ENCODE measurements around the gene PSME1. TPM values are rescaled to one million over a fixed set of nuclear protein-coding genes. Genes with fewer than 3 reads are reported as not detected.

PSME1 gene
- total and polyA plus RNA-seq, 2 of the 13 experiments (the other 11 are each of a cell fraction or from before 2014, with no cell fraction given): 159 to 608 TPM

- peak; percentile 16; the same call in 1 of the 2 replicates for TF ChIP-seq ZNF318 (CRISPR knock-in tag; IDR thresholded peaks at IDR 0.05)
- TF ChIP-seq USF2 (IDR thresholded peaks at IDR 0.05; ENCODE audit: low read depth, low read length): no peak
- TF ChIP-seq USF2 (CRISPR knock-in tag; IDR thresholded peaks at IDR 0.05; ENCODE audit: borderline replicate concordance): no peak
- peak; percentile 89 for TF ChIP-seq ZNF407 (CRISPR knock-in tag; IDR thresholded peaks at IDR 0.05; ENCODE audit: not compliant biosample characterization)
- peak; percentile 61; the same call in 1 of the 2 replicates for TF ChIP-seq MLX (CRISPR knock-in tag; IDR thresholded peaks at IDR 0.05)
- TF ChIP-seq HCFC1 (IDR thresholded peaks at IDR 0.05; ENCODE audit: low read depth, low read length): peak; percentile 13; the same call in 1 of the 2 replicates
- no peak for TF ChIP-seq ZNF121 (CRISPR knock-in tag; IDR thresholded peaks at IDR 0.05)
- no peak; the same call in 1 of the 2 replicates for TF ChIP-seq XBP1 (CRISPR knock-in tag; IDR thresholded peaks at IDR 0.05)
Observed at GRCh38 chr14:24135834-24136683, at the start of gene PSME1 (continued).

Measured in HepG2 (cell line).